HL-60 (cell line): ENCODE results near the gene CDH15.

ENCODE experiments used
- DNase-seq, 2 experiments: peaks; one replicate each; pipeline ENCODE4 v3.0.0-alpha.2; 2010 to 2020; ENCODE audit warnings: low read depth in 1 of 2, low spot score in 1 of 2
- H3K27ac ChIP-seq: fragments of 250-450 bp; sonication (Bioruptor Pico); replicated peaks from 2 replicates; pipeline ENCODE4 v1.5.1; 2020; ENCODE audit warnings: mild to moderate bottlenecking, moderate library complexity
- H3K27me3 ChIP-seq: fragments of 250-450 bp; sonication (Bioruptor Pico); 2 replicates; pipeline ENCODE4 v1.5.1; 2021; ENCODE audit warnings: mild to moderate bottlenecking, moderate library complexity; ENCODE audit not compliant: insufficient read depth, poor library complexity, severe bottlenecking
- H3K4me3 ChIP-seq: replicated peaks from 2 replicates; pipeline ENCODE4 v1.5.1; 2011; ENCODE audit warnings: mild to moderate bottlenecking, control low read depth, low read length; ENCODE audit not compliant: insufficient read depth
- CTCF ChIP-seq: IDR thresholded peaks from one replicate; pipeline ENCODE4 v1.5.1; 2011; ENCODE audit warnings: low read length, control low read depth, inconsistent platforms; ENCODE audit not compliant: insufficient read depth
- GABPA ChIP-seq: IDR thresholded peaks from 2 replicates; pipeline ENCODE4 v1.6.1; 2012; ENCODE audit warnings: low read depth
- POLR2AphosphoS5 ChIP-seq: IDR thresholded peaks from 2 replicates; pipeline ENCODE4 v1.6.1; 2012; ENCODE audit warnings: low read depth
- REST ChIP-seq: IDR thresholded peaks from 2 replicates; pipeline ENCODE4 v1.6.1; 2012; ENCODE audit warnings: low read depth; ENCODE audit not compliant: insufficient replicate concordance
- SPI1 ChIP-seq: IDR thresholded peaks from 2 replicates; pipeline ENCODE4 v1.6.1; 2012; ENCODE audit warnings: low read depth, mild to moderate bottlenecking, borderline replicate concordance

The CDH15 gene

GRCh38 chr16:89152831-89153700 is 18.5 kb upstream of the CDH15 start:
- H3K4me3 ChIP-seq, result no peak overlapping the region
- no peak for DNase-seq
- H3K27ac ChIP-seq, result no peak overlapping the region
- TF ChIP-seq CTCF (no peak), REST (no peak), SPI1 (no peak), GABPA (no peak), POLR2AphosphoS5 (no peak)
- no peaks in the 10 kb centered on the region for H3K27me3 ChIP-seq

GRCh38 chr16:89153848-89154271 is 17.7 kb upstream of the CDH15 start:
- no peak for DNase-seq
- Histone ChIP-seq H3K27me3 (no peaks in the 10 kb centered on the region), H3K4me3 (no peak overlapping the region), H3K27ac (no peak overlapping the region)
- TF ChIP-seq CTCF (no peak), POLR2AphosphoS5 (no peak), SPI1 (no peak), REST (no peak), GABPA (no peak)

- H3K27ac ChIP-seq, result no peak overlapping the region
- DNase-seq, result no peak
- TF ChIP-seq POLR2AphosphoS5, result no peak; the same call in 1 of the 2 replicates
- TF ChIP-seq CTCF, result no peak
- no peak for TF ChIP-seq GABPA
- no peak for TF ChIP-seq SPI1
- TF ChIP-seq REST, result no peak
- H3K4me3 ChIP-seq, result no peak overlapping the region
- H3K27me3 ChIP-seq, result no peaks in the 10 kb centered on the region
These were observed 17.0 kb upstream of the CDH15 start for GRCh38 chr16:89154390-89155183.
